Ovary (tissue), 9 donors: ENCODE data around the gene TREML4. TPM values are rescaled to one million over a fixed set of nuclear protein-coding genes. Genes with fewer than 3 reads are reported as not detected.

Experiments
- DNase-seq, 5 donors: peaks; one replicate each; pipeline ENCODE4 v3.0.0-alpha.2; 2019 to 2020
- H3K27ac ChIP-seq, 2 donors: fragments of 200-600 bp; one replicate each; pipeline versions ENCODE4 v1.5.1 to v1.8.0; 2019 to 2022
- H3K27me3 ChIP-seq: fragments of 200-600 bp; one replicate; pipeline ENCODE4 v1.8.0; 2022
- H3K36me3 ChIP-seq: fragments of 200-600 bp; sonication (generic); one replicate; pipeline ENCODE4 v1.5.1; 2019
- H3K4me1 ChIP-seq: one replicate; pipeline ENCODE4 v1.8.1; 2013; ENCODE audit warnings: mild to moderate bottlenecking, moderate library complexity; ENCODE audit not compliant: insufficient read depth
- H3K4me3 ChIP-seq: fragments of 200-600 bp; sonication (generic); one replicate; pipeline ENCODE4 v1.5.1; 2017
- H3K9me3 ChIP-seq, 2 donors: fragments of 200-600 bp in 1 of 2; sonication (generic) in 1 of 2; one replicate each; pipeline versions ENCODE4 v1.5.1 to v1.8.1; 2013 to 2019; ENCODE audit warnings: mild to moderate bottlenecking in 1 of 2, moderate library complexity in 1 of 2
- CTCF ChIP-seq, 3 donors: fragments of 450-650 bp in 2 of 3; fragments of 200-600 bp in 1 of 3; IDR thresholded peaks; one replicate each; pipeline versions ENCODE4 v1.5.1 to v1.8.0; 2016 to 2022; ENCODE audit warnings: antibody characterized with exemption in 3 of 3, mild to moderate bottlenecking in 1 of 3
- EP300 ChIP-seq: sonication (generic); formaldehyde crosslinking; IDR thresholded peaks from one replicate; pipeline ENCODE4 v1.6.1; 2017; ENCODE audit warnings: antibody characterized with exemption
- POLR2A ChIP-seq: fragments of 450-650 bp; IDR thresholded peaks from one replicate; pipeline ENCODE4 v1.6.1; 2017; ENCODE audit warnings: antibody characterized with exemption, mild to moderate bottlenecking, moderate library complexity
- WGBS, 3 donors: extraction: QIAGEN DNeasy Blood & Tissue Kit in 1 of 3; methylation state at CpG; one replicate each; pipeline versions ENCODE4 v1.1.5 to v1.1.7; 2013 to 2017; 5-methylcytosine and 5-hydroxymethylcytosine counted together
- intact Hi-C, 4 donors: fragments of 100-400 bp; cut with DNase I; formaldehyde crosslinking; loops; one replicate each; pipeline versions ENCODE4 v1.11.0 to v1.15.1; 2022 to 2023
- polyA plus RNA-seq, 2 donors: library from polyadenylated mRNA; stranded (reverse); fragments of 200-250 nt in 1 of 2; fragments of 350-450 nt in 1 of 2; fragmentation: Illumina TruSeq in 1 of 2; extraction: RNeasy Lipid Tissue Mini Kit (QIAGEN cat#74804) in 1 of 2; gene quantifications; one replicate each; pipeline ENCODE4 v1.2.3, GENCODE V29; 2013 to 2014
- total RNA-seq, 7 donors: library from RNA; depleted of rRNA in 2 of 7; stranded (reverse); fragments of >200 nt in 2 of 7; fragmentation: NEBNext Ultra II Directional in 3 of 7; extraction: Animal tissue kit (Norgen Biotek cat#: 25700) in 3 of 7; gene quantifications; one replicate each; pipeline versions ENCODE4 v1.1.0 to v1.2.4, GENCODE V29; 2016 to 2023
- donor health status: DM: no; HTN: no; CAD: no; lungs with moderate emphysema.
- donor health status: DM: no; HTN: no; CAD: no.
- donor health status: Bipolar disorder and iron deficiency.
- donor health status: DM: yes; HTN: yes; CAD: no.
- donor health status: DM: no; HTN: no; CAD: no.
- donor health status: DM: yes; HTN: yes; CAD: no.

Gene TREML4
- total and polyA plus RNA-seq, 9 donors, result not detected

GRCh38 chr6:41255110-41255509 is 27.0 kb downstream of the TREML4 start:
- Histone ChIP-seq H3K27me3 (no peaks in the 10 kb centered on the region), H3K36me3 (no peaks in the 10 kb centered on the region), H3K9me3 (peaks cover 0 to 4% of the 10 kb centered on the region in 2 donors), H3K27ac (no peak overlapping the region), H3K4me1 (no peaks in the 10 kb centered on the region), H3K4me3 (no peak overlapping the region)
- TF ChIP-seq POLR2A (no peak), CTCF (IDR thresholded peaks at IDR 0.05) (no peak), EP300 (no peak)
- no peak for DNase-seq
- intact Hi-C loops, result no loop called here

- H3K9me3 ChIP-seq, result peaks cover 0 to 4% of the 10 kb centered on the region in 2 donors
- no peak overlapping the region for H3K4me3 ChIP-seq
- 61 to 82% (median 70%) methylated on average over 5 of the region's 5 CpGs for WGBS, 3 donors
- H3K27me3 ChIP-seq, result no peaks in the 10 kb centered on the region
- H3K36me3 ChIP-seq, result no peaks in the 10 kb centered on the region
- no peak for DNase-seq
- no peak overlapping the region for H3K27ac ChIP-seq
- H3K4me1 ChIP-seq, result no peaks in the 10 kb centered on the region
- intact Hi-C loops, result no loop called here
- TF ChIP-seq EP300, result no peak
- no peak for TF ChIP-seq POLR2A
- no peak for TF ChIP-seq CTCF (IDR thresholded peaks at IDR 0.05)
Measured at GRCh38 chr6:41255638-41256246, 27.6 kb downstream of the TREML4 start.

GRCh38 chr6:41256383-41256782 is 28.2 kb downstream of the TREML4 start:
- WGBS, 3 donors, result 96 to 100% (median 97%) methylated on average over 1 of the region's 1 CpG
- intact Hi-C loops, result no loop called here
- H3K36me3 ChIP-seq, result no peaks in the 10 kb centered on the region
- no peaks in the 10 kb centered on the region for H3K4me1 ChIP-seq
- DNase-seq, result no peak
- H3K9me3 ChIP-seq, result peaks cover 0 to 4% of the 10 kb centered on the region in 2 donors
- no peaks in the 10 kb centered on the region for H3K27me3 ChIP-seq
- H3K4me3 ChIP-seq, result no peak overlapping the region
- TF ChIP-seq EP300 (no peak), POLR2A (no peak), CTCF (IDR thresholded peaks at IDR 0.05) (no peak)
- H3K27ac ChIP-seq, result no peak overlapping the region

- peak; percentile 40 to 57 (median 56) for DNase-seq
- 6 to 10% (median 7%) methylated on average over 2 of the region's 2 CpGs for WGBS, 3 donors
- Histone ChIP-seq H3K27ac (no peak overlapping the region), H3K36me3 (no peaks in the 10 kb centered on the region), H3K4me1 (no peaks in the 10 kb centered on the region), H3K9me3 (peaks cover 0 to 4% of the 10 kb centered on the region in 2 donors), H3K4me3 (no peak overlapping the region), H3K27me3 (no peaks in the 10 kb centered on the region)
- intact Hi-C loops, result no loop called here
- TF ChIP-seq EP300, result no peak
- TF ChIP-seq CTCF (IDR thresholded peaks at IDR 0.05), result no peak
- no peak for TF ChIP-seq POLR2A
Measured at GRCh38 chr6:41257369-41258195, 29.4 kb downstream of the TREML4 start.
